Loucy (cell line): Measurements from ENCODE around the gene GJA10.
A peak's percentile ranks its signal among the peaks of the same experiment; 100 is the strongest.
"Not testable (repeated sequence)": the region's sequence is repeated elsewhere in the genome, so short reads cannot be mapped to it uniquely, and the experiment has no call there.

Experiments used
- H2AFZ ChIP-seq: fragments of 200-600 bp; sonication (generic); 2 replicates; pipeline ENCODE4 v1.6.0; 2016; ENCODE audit warnings: antibody characterized with exemption, mild to moderate bottlenecking, low read length, moderate library complexity
- H3F3A ChIP-seq: fragments of 200-600 bp; 2 replicates; pipeline ENCODE4 v1.6.0; 2016; ENCODE audit warnings: antibody characterized with exemption, low read depth, mild to moderate bottlenecking
- H3K27me3 ChIP-seq: fragments of 200-600 bp; sonication (generic); 2 replicates; pipeline ENCODE4 v1.6.1; 2014; ENCODE audit warnings: low read length, mild to moderate bottlenecking; ENCODE audit not compliant: insufficient read depth, poor library complexity, severe bottlenecking
- H3K36me3 ChIP-seq: fragments of 200-600 bp; sonication (generic); 2 replicates; pipeline ENCODE4 v1.6.1; 2016; ENCODE audit warnings: low read length; ENCODE audit not compliant: insufficient read depth
- H3K4me1 ChIP-seq: fragments of 200-600 bp; sonication (generic); 2 replicates; pipeline ENCODE4 v1.5.1; 2014; ENCODE audit warnings: low read length, mild to moderate bottlenecking; ENCODE audit not compliant: insufficient read depth, poor library complexity, severe bottlenecking
- H3K4me2 ChIP-seq: fragments of 200-600 bp; sonication (generic); 2 replicates; pipeline ENCODE4 v1.6.0; 2014; ENCODE audit warnings: antibody characterized with exemption, low read length, low read depth, mild to moderate bottlenecking; ENCODE audit not compliant: poor library complexity, severe bottlenecking
- H3K4me3 ChIP-seq: fragments of 200-600 bp; sonication (generic); 2 replicates; pipeline ENCODE4 v1.5.1; 2014; ENCODE audit warnings: low read length, mild to moderate bottlenecking, mixed read lengths; ENCODE audit not compliant: poor library complexity, severe bottlenecking
- H3K79me2 ChIP-seq: fragments of 200-600 bp; sonication (generic); 2 replicates; pipeline ENCODE4 v1.6.1; 2014; ENCODE audit warnings: low read length; ENCODE audit not compliant: insufficient read depth
- H3K9ac ChIP-seq: fragments of 200-600 bp; sonication (generic); 2 replicates; pipeline ENCODE4 v1.6.0; 2014; ENCODE audit warnings: mild to moderate bottlenecking, low read depth, low read length, moderate library complexity; ENCODE audit not compliant: poor library complexity, severe bottlenecking
- H3K9me2 ChIP-seq: fragments of 200-600 bp; sonication (generic); replicated peaks from 2 replicates; pipeline ENCODE4 v1.6.1; 2016; ENCODE audit warnings: low read depth, low read length, mixed read lengths
- H3K9me3 ChIP-seq: fragments of 200-600 bp; sonication (generic); 2 replicates; pipeline ENCODE4 v1.6.1; 2014; ENCODE audit warnings: mild to moderate bottlenecking, antibody characterized with exemption, low read length, low read depth; ENCODE audit not compliant: insufficient read depth
- H4K20me1 ChIP-seq: fragments of 200-600 bp; sonication (generic); 2 replicates; pipeline ENCODE4 v1.6.0; 2014; ENCODE audit warnings: antibody characterized with exemption, low read length, mild to moderate bottlenecking; ENCODE audit not compliant: insufficient read depth, poor library complexity, severe bottlenecking
- CTCF ChIP-seq: fragments of 200-600 bp; sonication (generic); conservative IDR thresholded peaks from 2 replicates; pipeline ENCODE4 v1.5.1; 2014; ENCODE audit warnings: mild to moderate bottlenecking, antibody characterized with exemption, low read length
- EZH2phosphoT487 ChIP-seq: fragments of 200-600 bp; IDR thresholded peaks from 2 replicates; pipeline ENCODE4 v1.6.1; 2018; ENCODE audit warnings: antibody characterized with exemption, mild to moderate bottlenecking, moderate library complexity, borderline replicate concordance

Gene GJA10

GRCh38 chr6:89888871-89889270 lies 5.4 kb upstream of the GJA10 start:
- H3K79me2 ChIP-seq = no peaks in the 10 kb centered on the region
- no peak overlapping the region for H2AFZ ChIP-seq
- H3K9ac ChIP-seq = no peak overlapping the region
- H3K27me3 ChIP-seq = no peaks in the 10 kb centered on the region
- H3K9me3 ChIP-seq = no peaks in the 10 kb centered on the region
- no peak overlapping the region for H3K4me3 ChIP-seq
- no peaks in the 10 kb centered on the region for H3F3A ChIP-seq
- no peaks in the 10 kb centered on the region for H4K20me1 ChIP-seq
- H3K9me2 ChIP-seq = no peaks in the 10 kb centered on the region
- no peaks in the 10 kb centered on the region for H3K4me1 ChIP-seq
- TF ChIP-seq CTCF (no peak), EZH2phosphoT487 (no peak)
- no peaks in the 10 kb centered on the region for H3K36me3 ChIP-seq
- no peak overlapping the region for H3K4me2 ChIP-seq

GRCh38 chr6:89890845-89891528 lies 3.3 kb upstream of the GJA10 start:
- not testable (repeated sequence) for H3K4me3 ChIP-seq, H4K20me1 ChIP-seq, H3K36me3 ChIP-seq, H3K9ac ChIP-seq, H3K4me1 ChIP-seq, H3K4me2 ChIP-seq, H3K79me2 ChIP-seq, H3F3A ChIP-seq, H3K9me3 ChIP-seq, H2AFZ ChIP-seq, H3K27me3 ChIP-seq, H3K9me2 ChIP-seq

- not testable (repeated sequence) for H2AFZ ChIP-seq, H3K9ac ChIP-seq, H3K4me1 ChIP-seq, H3K36me3 ChIP-seq, H3K9me3 ChIP-seq, H4K20me1 ChIP-seq, H3K27me3 ChIP-seq, H3F3A ChIP-seq, H3K79me2 ChIP-seq, H3K4me2 ChIP-seq, H3K9me2 ChIP-seq, H3K4me3 ChIP-seq
- peak; percentile 41; the same call in 1 of the 2 replicates for TF ChIP-seq CTCF
Observed at GRCh38 chr6:89892577-89892976, 1.7 kb upstream of the GJA10 start.

- Histone ChIP-seq H3K4me3 (no peak overlapping the region), H3F3A (no peaks in the 10 kb centered on the region), H2AFZ (no peak overlapping the region), H4K20me1 (no peaks in the 10 kb centered on the region), H3K36me3 (no peaks in the 10 kb centered on the region), H3K4me2 (no peak overlapping the region), H3K27me3 (no peaks in the 10 kb centered on the region), H3K9me3 (no peaks in the 10 kb centered on the region), H3K9me2 (no peaks in the 10 kb centered on the region), H3K79me2 (no peaks in the 10 kb centered on the region), H3K9ac (no peak overlapping the region), H3K4me1 (no peaks in the 10 kb centered on the region)
- TF ChIP-seq EZH2phosphoT487 = no peak
- TF ChIP-seq CTCF = no peak
Observed at GRCh38 chr6:89895276-89895874, 1.1 kb downstream of the GJA10 start.

- H3K4me1 ChIP-seq = peaks cover 11% of the 10 kb centered on the region
- not testable (repeated sequence) for H3K27me3 ChIP-seq, H3K9me2 ChIP-seq, H3F3A ChIP-seq, H3K9me3 ChIP-seq, H4K20me1 ChIP-seq, H3K79me2 ChIP-seq, H3K36me3 ChIP-seq
- peak overlapping the region; percentile 68 for H3K4me2 ChIP-seq
- 0 out of 2 replicates have a peak overlapping the region, but pooled peaks have one; percentile 74 for H2AFZ ChIP-seq
- peak overlapping the region; percentile 55 for H3K4me3 ChIP-seq
- H3K9ac ChIP-seq = peak overlapping the region; percentile 54
Observed at GRCh38 chr6:89910001-89910901, 16.0 kb downstream of the GJA10 start.
